Globus pallidus (tissue), 1 donor: ENCODE data around the gene CDC42EP2.
A peak's percentile ranks its signal among the peaks of the same experiment; 100 is the strongest.

Experiments
- DNase-seq: peaks from one replicate; pipeline ENCODE4 v3.0.0-alpha.2; 2015; ENCODE audit warnings: low spot score

Gene CDC42EP2

GRCh38 chr11:65356394-65356972 is 41.8 kb downstream of the CDC42EP2 start:
- DNase-seq = no peak

GRCh38 chr11:65357856-65358356 is 43.2 kb downstream of the CDC42EP2 start:
- DNase-seq = no peak

- DNase-seq = no peak
These were observed 47.8 kb downstream of the CDC42EP2 start for GRCh38 chr11:65362320-65362931.

GRCh38 chr11:65362966-65363365 is 48.3 kb downstream of the CDC42EP2 start:
- no peak for DNase-seq

GRCh38 chr11:65363770-65364169 is 49.1 kb downstream of the CDC42EP2 start:
- no peak for DNase-seq

GRCh38 chr11:65366340-65366773 is 51.7 kb downstream of the CDC42EP2 start:
- DNase-seq = peak; percentile 70

- no peak for DNase-seq
These were observed 56.0 kb downstream of the CDC42EP2 start for GRCh38 chr11:65370659-65371049.
